Lung (tissue), 12 donors: Measurements from ENCODE around the gene ASMTL. TPM values are rescaled to one million over a fixed set of nuclear protein-coding genes. Genes with fewer than 3 reads are reported as not detected.

Source experiments
- ATAC-seq: fragments of 200-7000 bp; cut with Tn5 transposase; one replicate; pipeline ENCODE4 v1.9.1; 2020; ENCODE audit warnings: moderate number of reproducible peaks; ENCODE audit not compliant: insufficient read depth, low FRiP score
- DNase-seq, 3 donors: peaks; one replicate each; pipeline ENCODE4 v3.0.0-alpha.2; 2013 to 2017
- H3K27ac ChIP-seq, 2 donors: one replicate each; pipeline ENCODE4 v1.5.1; 2013; ENCODE audit warnings: mild to moderate bottlenecking in 2 of 2, moderate library complexity in 2 of 2, control low read depth in 1 of 2, inconsistent platforms in 1 of 2, low read depth in 1 of 2, low read length in 1 of 2
- H3K27me3 ChIP-seq, 3 donors: one replicate each; pipeline ENCODE4 v1.5.1; 2013; ENCODE audit warnings: low read length in 2 of 3; ENCODE audit not compliant: control insufficient read depth in 3 of 3, insufficient read depth in 3 of 3
- H3K36me3 ChIP-seq, 4 donors: one replicate each; pipeline ENCODE4 v1.5.1; 2013; ENCODE audit warnings: low read length in 4 of 4, mild to moderate bottlenecking in 1 of 4, moderate library complexity in 1 of 4; ENCODE audit not compliant: control insufficient read depth in 4 of 4, insufficient read depth in 4 of 4
- H3K4me1 ChIP-seq, 5 donors: one replicate each; pipeline ENCODE4 v1.5.1; 2013; ENCODE audit warnings: low read length in 5 of 5, mild to moderate bottlenecking in 2 of 5, moderate library complexity in 1 of 5; ENCODE audit not compliant: control insufficient read depth in 5 of 5, insufficient read depth in 5 of 5
- H3K4me3 ChIP-seq: one replicate; pipeline ENCODE4 v1.5.1; 2013; ENCODE audit warnings: mild to moderate bottlenecking, control low read depth, moderate library complexity
- H3K9ac ChIP-seq, 2 donors: one replicate each; pipeline ENCODE4 v1.5.1; 2013; ENCODE audit warnings: low read length in 2 of 2, control low read depth in 1 of 2; ENCODE audit not compliant: insufficient read depth in 1 of 2
- H3K9me3 ChIP-seq, 4 donors: one replicate each; pipeline ENCODE4 v1.5.1; 2013; ENCODE audit warnings: low read length in 3 of 4, mild to moderate bottlenecking in 1 of 4, moderate library complexity in 1 of 4; ENCODE audit not compliant: control insufficient read depth in 4 of 4, insufficient read depth in 3 of 4
- WGBS, 2 donors: extraction: QIAGEN DNeasy Blood & Tissue Kit; methylation state at CpG; one replicate each; pipeline ENCODE4 v1.1.7; 2013; 5-methylcytosine and 5-hydroxymethylcytosine counted together
- polyA plus RNA-seq, 2 donors: library from polyadenylated mRNA; stranded (reverse); fragments of 200-250 nt; gene quantifications; one replicate each; pipeline ENCODE4 v1.2.1, GENCODE V29; 2013
- total RNA-seq, 2 donors: library from RNA; depleted of rRNA in 1 of 2; stranded (reverse); fragments of >200 nt in 1 of 2; gene quantifications; one replicate each; pipeline ENCODE4 v1.2.1, GENCODE V29; 2014 to 2021
- TF ChIP-seq, protein P1 (sequence below): IDR thresholded peaks from 2 replicates; pipeline ENCODE4 v1.5.1; 2012; ENCODE audit warnings: mild to moderate bottlenecking; ENCODE audit errors: control extremely low read depth, extremely low read depth
- donor health status: control.
- donor health status: control.
- donor health status: Bipolar disorder and iron deficiency.
- donor health status: healthy.
- donor health status: DM: yes; HTN: yes; CAD: no.

The ASMTL gene
- total and polyA plus RNA-seq, 4 donors, result 12.3 to 29.4 (median 21.8) TPM

DNA sequence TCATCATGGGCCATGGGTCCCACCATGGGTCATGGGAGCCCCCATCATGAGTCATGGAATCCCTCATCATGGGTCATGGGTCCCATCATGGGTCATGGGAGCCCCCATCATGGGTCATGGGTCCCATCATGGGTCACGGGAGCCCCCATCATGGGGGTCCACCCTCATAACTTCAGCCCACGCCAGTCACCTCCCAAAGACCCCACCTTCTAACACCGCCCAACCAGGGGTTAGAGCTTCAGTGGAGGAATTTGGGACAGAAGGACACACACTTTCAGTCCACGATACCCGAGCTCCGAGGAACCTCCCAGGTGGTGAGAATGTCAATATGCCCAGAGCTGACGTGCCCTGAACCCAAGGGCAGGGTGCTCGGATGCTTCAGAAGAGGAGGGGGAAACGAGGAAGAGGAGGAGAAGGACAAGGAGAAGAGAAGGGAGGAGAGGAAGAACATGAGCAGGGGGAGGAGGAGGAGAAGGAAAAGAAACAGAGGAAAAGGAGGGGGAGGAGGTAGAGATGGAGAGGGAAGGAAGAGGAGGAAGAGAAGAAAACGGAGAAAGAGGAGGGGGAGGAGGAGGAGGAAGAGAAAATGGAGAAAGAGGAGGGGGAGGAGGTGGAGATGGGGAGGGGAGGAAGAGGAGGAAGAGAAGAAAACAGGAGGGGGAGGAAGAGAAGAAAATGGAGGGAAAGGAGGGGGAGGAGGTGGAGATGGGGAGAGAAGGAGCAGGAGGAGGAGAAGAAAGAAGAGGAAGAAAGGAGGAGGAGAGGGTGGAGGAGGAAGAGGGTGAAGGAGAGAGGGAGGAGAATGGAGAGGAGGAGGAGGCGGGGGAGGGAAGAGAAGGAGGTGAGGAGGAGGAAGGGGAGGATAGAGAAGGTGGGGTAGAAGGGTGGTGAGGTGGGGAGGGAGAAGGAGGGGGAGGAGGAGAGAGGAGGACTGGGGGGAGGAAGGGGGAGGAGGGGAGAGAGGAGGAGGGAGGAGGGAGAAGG, 98.4 kb downstream of the ASMTL start:
- H3K27me3 ChIP-seq, result no peaks in the 10 kb centered on the region
- DNase-seq (no peak), ATAC-seq (no peak)
- WGBS, 2 donors, result 86 to 90% methylated on average over 11 of the region's 11 CpGs
- H3K27ac ChIP-seq, result no peak overlapping the region
- TF ChIP-seq, protein P1, sequence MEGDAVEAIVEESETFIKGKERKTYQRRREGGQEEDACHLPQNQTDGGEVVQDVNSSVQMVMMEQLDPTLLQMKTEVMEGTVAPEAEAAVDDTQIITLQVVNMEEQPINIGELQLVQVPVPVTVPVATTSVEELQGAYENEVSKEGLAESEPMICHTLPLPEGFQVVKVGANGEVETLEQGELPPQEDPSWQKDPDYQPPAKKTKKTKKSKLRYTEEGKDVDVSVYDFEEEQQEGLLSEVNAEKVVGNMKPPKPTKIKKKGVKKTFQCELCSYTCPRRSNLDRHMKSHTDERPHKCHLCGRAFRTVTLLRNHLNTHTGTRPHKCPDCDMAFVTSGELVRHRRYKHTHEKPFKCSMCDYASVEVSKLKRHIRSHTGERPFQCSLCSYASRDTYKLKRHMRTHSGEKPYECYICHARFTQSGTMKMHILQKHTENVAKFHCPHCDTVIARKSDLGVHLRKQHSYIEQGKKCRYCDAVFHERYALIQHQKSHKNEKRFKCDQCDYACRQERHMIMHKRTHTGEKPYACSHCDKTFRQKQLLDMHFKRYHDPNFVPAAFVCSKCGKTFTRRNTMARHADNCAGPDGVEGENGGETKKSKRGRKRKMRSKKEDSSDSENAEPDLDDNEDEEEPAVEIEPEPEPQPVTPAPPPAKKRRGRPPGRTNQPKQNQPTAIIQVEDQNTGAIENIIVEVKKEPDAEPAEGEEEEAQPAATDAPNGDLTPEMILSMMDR, result no peak
- no peak overlapping the region for H3K9ac ChIP-seq
- peaks cover 0 to 16% (median 4%) of the 10 kb centered on the region in 4 donors for H3K36me3 ChIP-seq
- H3K4me1 ChIP-seq, result no peaks in the 10 kb centered on the region
- H3K4me3 ChIP-seq, result no peak overlapping the region
- peaks cover 0 to 6% (median 0%) of the 10 kb centered on the region in 4 donors for H3K9me3 ChIP-seq

Other genes starting within 250 kb of the ASMTL start
- gene CRLF2, start 240.3 kb downstream of the ASMTL start, total RNA-seq, result 1 to 10 TPM in 1 of 2 donors, under 1 TPM in 1; 0.46 to 1.4 TPM
- gene CRLF2, start 240.3 kb downstream of the ASMTL start, polyA plus RNA-seq, result under 1 TPM; 0.19 to 0.39 TPM
- 10 to 100 TPM in 1 of 2 donors, 1 to 10 TPM in 1; 9.0 to 41.8 TPM for gene CSF2RA, start 184.1 kb downstream of the ASMTL start, total RNA-seq
- gene CSF2RA, start 184.1 kb downstream of the ASMTL start, polyA plus RNA-seq, result 10 to 100 TPM; 16.2 to 51.5 TPM
- gene IL3RA, start 116.1 kb downstream of the ASMTL start, total RNA-seq, result 10 to 100 TPM; 19.2 to 21.6 TPM
- 10 to 100 TPM; 19.4 to 52.2 TPM for gene IL3RA, start 116.1 kb downstream of the ASMTL start, polyA plus RNA-seq
- gene SLC25A6, start 60.8 kb downstream of the ASMTL start, total RNA-seq, result 100 to 1,000 TPM; 168 to 350 TPM
- 100 to 1,000 TPM; 382 to 422 TPM for gene SLC25A6, start 60.8 kb downstream of the ASMTL start, polyA plus RNA-seq
- gene P2RY8, start 84.3 kb upstream of the ASMTL start, total RNA-seq, result 1 to 10 TPM; 2.8 to 8.3 TPM
- gene P2RY8, start 84.3 kb upstream of the ASMTL start, polyA plus RNA-seq, result 1 to 10 TPM in 1 of 2 donors, under 1 TPM in 1; 0.51 to 6.0 TPM
- gene AKAP17A, start 138.7 kb upstream of the ASMTL start, total RNA-seq, result 10 to 100 TPM; 40.6 to 48.9 TPM
- 10 to 100 TPM; 44.1 to 45.2 TPM for gene AKAP17A, start 138.7 kb upstream of the ASMTL start, polyA plus RNA-seq
- gene ASMT, start 162.2 kb upstream of the ASMTL start, total RNA-seq, result under 1 TPM; 0.25 to 0.63 TPM
- under 1 TPM; 0.09 to 0.37 TPM for gene ASMT, start 162.2 kb upstream of the ASMTL start, polyA plus RNA-seq